Neural cell (in vitro differentiated cells): Measurements from ENCODE around the gene PCDHB5. TPM values are rescaled to one million over a fixed set of nuclear protein-coding genes. Genes with fewer than 3 reads are reported as not detected.

ENCODE experiments used
- H2AFZ ChIP-seq: fragments of 200-600, 300-800 bp; sonication (generic), shearing (Covaris generic); 2 replicates; pipeline ENCODE4 v1.6.0; 2014; ENCODE audit warnings: low read depth, mild to moderate bottlenecking, antibody characterized with exemption, low read length, moderate library complexity
- H3F3A ChIP-seq: fragments of 200-600 bp; shearing (Covaris generic); 2 replicates; pipeline ENCODE4 v1.6.1; 2016; ENCODE audit warnings: mild to moderate bottlenecking, moderate library complexity, mixed read lengths, antibody characterized with exemption, low read length; ENCODE audit not compliant: insufficient read depth, poor library complexity, severe bottlenecking
- H3K27ac ChIP-seq: fragments of 200-600, 300-800 bp; sonication (generic), shearing (Covaris generic); 2 replicates; pipeline ENCODE4 v1.5.1; 2014; ENCODE audit warnings: mild to moderate bottlenecking, low read length, moderate library complexity
- H3K27me3 ChIP-seq: fragments of 300-800, 200-600 bp; sonication (generic), shearing (Covaris generic); 2 replicates; pipeline ENCODE4 v1.6.0; 2014; ENCODE audit warnings: mild to moderate bottlenecking, low read depth, low read length, moderate library complexity; ENCODE audit not compliant: insufficient read depth
- H3K36me3 ChIP-seq: fragments of 300-800, 200-600 bp; sonication (generic), shearing (Covaris generic); 2 replicates; pipeline ENCODE4 v1.5.1; 2014; ENCODE audit warnings: mild to moderate bottlenecking, antibody characterized with exemption, low read length, moderate library complexity; ENCODE audit not compliant: insufficient read depth
- H3K4me2 ChIP-seq: fragments of 300-800, 200-600 bp; sonication (generic), shearing (Covaris generic); 2 replicates; pipeline ENCODE4 v1.6.0; 2014; ENCODE audit warnings: mild to moderate bottlenecking, low read length
- H3K4me3 ChIP-seq: fragments of 300-800, 200-600 bp; sonication (generic), shearing (Covaris generic); 2 replicates; pipeline ENCODE4 v1.5.1; 2014; ENCODE audit warnings: mild to moderate bottlenecking, low read length, moderate library complexity
- H3K79me2 ChIP-seq: fragments of 200-600 bp; shearing (Covaris generic); replicated peaks from 2 replicates; pipeline ENCODE4 v1.6.0; 2014; ENCODE audit warnings: mild to moderate bottlenecking, low read length, moderate library complexity; ENCODE audit not compliant: insufficient read depth
- H3K9ac ChIP-seq: fragments of 300-800, 200-600 bp; sonication (generic), shearing (Covaris generic); 2 replicates; pipeline ENCODE4 v1.6.1; 2016; ENCODE audit warnings: mild to moderate bottlenecking, low read length, mixed read lengths
- H3K9me2 ChIP-seq: fragments of 200-600 bp; shearing (Covaris generic); 2 replicates; pipeline ENCODE4 v1.6.1; 2016; ENCODE audit warnings: mild to moderate bottlenecking, low read length, mixed read lengths; ENCODE audit not compliant: insufficient read depth
- H3K9me3 ChIP-seq: fragments of 200-600, 300-800 bp; sonication (generic), shearing (Covaris generic); 2 replicates; pipeline ENCODE4 v1.6.1; 2016; ENCODE audit warnings: mild to moderate bottlenecking, mixed run types, low read length, moderate library complexity, mixed read lengths
- H4K20me1 ChIP-seq: fragments of 200-600 bp; shearing (Covaris generic); 2 replicates; pipeline ENCODE4 v1.6.1; 2016; ENCODE audit warnings: mild to moderate bottlenecking, mixed run types; ENCODE audit not compliant: insufficient read depth
- CTCF ChIP-seq: fragments of 450-650 bp; IDR thresholded peaks from 2 replicates; pipeline ENCODE4 v1.5.1; 2014; ENCODE audit warnings: antibody characterized with exemption, mild to moderate bottlenecking, moderate library complexity; ENCODE audit not compliant: poor library complexity, severe bottlenecking
- EP300 ChIP-seq: fragments of 450-650 bp; conservative IDR thresholded peaks from 2 replicates; pipeline ENCODE4 v1.6.1; 2014; ENCODE audit warnings: antibody characterized with exemption, mild to moderate bottlenecking, moderate library complexity; ENCODE audit not compliant: poor library complexity, severe bottlenecking
- EZH2 ChIP-seq: fragments of 200-600, 300-800 bp; shearing (Covaris generic), sonication (generic); IDR thresholded peaks from 2 replicates; pipeline ENCODE4 v1.6.1; 2014; ENCODE audit warnings: antibody characterized with exemption, low read length, borderline replicate concordance, mild to moderate bottlenecking; ENCODE audit not compliant: insufficient read depth, poor library complexity, severe bottlenecking
- MXI1 ChIP-seq: fragments of 450-650 bp; conservative IDR thresholded peaks from 2 replicates; pipeline ENCODE4 v1.6.1; 2014; ENCODE audit warnings: antibody characterized with exemption, mild to moderate bottlenecking; ENCODE audit not compliant: poor library complexity, severe bottlenecking
- POLR2AphosphoS5 ChIP-seq: IDR thresholded peaks from 2 replicates; pipeline ENCODE4 v1.6.1; 2012
- RAD21 ChIP-seq: fragments of 450-650 bp; conservative IDR thresholded peaks from 2 replicates; pipeline ENCODE4 v1.6.1; 2014; ENCODE audit warnings: antibody characterized with exemption, mild to moderate bottlenecking, moderate library complexity
- REST ChIP-seq: IDR thresholded peaks from 2 replicates; pipeline ENCODE4 v1.6.1; 2012; ENCODE audit warnings: borderline replicate concordance
- SMC3 ChIP-seq: fragments of 450-650 bp; conservative IDR thresholded peaks from 2 replicates; pipeline ENCODE4 v1.6.1; 2014; ENCODE audit warnings: antibody characterized with exemption, mild to moderate bottlenecking, moderate library complexity; ENCODE audit not compliant: poor library complexity
- TAF1 ChIP-seq: IDR thresholded peaks from 2 replicates; pipeline ENCODE4 v1.6.1; 2012; ENCODE audit warnings: low read depth
- polyA plus RNA-seq: library from polyadenylated mRNA; depleted of rRNA; stranded (reverse); fragments of >200 nt; gene quantifications from 2 replicates; pipeline ENCODE4 v1.2.3, GENCODE V29; 2014

PCDHB5 gene
- polyA plus RNA-seq, 1 donor from 2014 or later, result 4.7 TPM

- no peak for TF ChIP-seq EP300
- TF ChIP-seq MXI1, result no peak
- Histone ChIP-seq H3K4me3 (no peak overlapping the region), H3K36me3 (peaks cover 30% of the 10 kb centered on the region), H2AFZ (no peak overlapping the region), H3K4me2 (no peak overlapping the region), H3K27ac (no peak overlapping the region), H3K27me3 (no peaks in the 10 kb centered on the region), H4K20me1 (no peaks in the 10 kb centered on the region), H3K79me2 (peaks cover 52% of the 10 kb centered on the region), H3K9me2 (no peaks in the 10 kb centered on the region), H3F3A (no peaks in the 10 kb centered on the region), H3K9me3 (peaks cover 41% of the 10 kb centered on the region), H3K9ac (no peak overlapping the region)
These were observed 29.7 kb upstream of the PCDHB5 start for GRCh38 chr5:141105350-141105749.

GRCh38 chr5:141119250-141119649 is 15.8 kb upstream of the PCDHB5 start:
- Histone ChIP-seq H2AFZ (no peak overlapping the region), H3F3A (no peaks in the 10 kb centered on the region), H3K9me2 (no peaks in the 10 kb centered on the region), H4K20me1 (no peaks in the 10 kb centered on the region), H3K9me3 (peaks cover 21% of the 10 kb centered on the region), H3K9ac (no peak overlapping the region), H3K36me3 (no peaks in the 10 kb centered on the region), H3K4me2 (no peak overlapping the region), H3K79me2 (peaks cover 27% of the 10 kb centered on the region), H3K27me3 (no peaks in the 10 kb centered on the region), H3K27ac (no peak overlapping the region), H3K4me3 (no peak overlapping the region)
- no peak for TF ChIP-seq SMC3
- TF ChIP-seq EP300, result no peak
- no peak for TF ChIP-seq EZH2
- TF ChIP-seq TAF1, result no peak
- TF ChIP-seq POLR2AphosphoS5, result no peak
- TF ChIP-seq RAD21, result no peak
- no peak for TF ChIP-seq CTCF
- no peak for TF ChIP-seq REST
- no peak for TF ChIP-seq MXI1

- Histone ChIP-seq H3K9me3 (peaks cover 15% of the 10 kb centered on the region), H3K36me3 (no peaks in the 10 kb centered on the region), H3K27ac (no peak within 1 kb of the TSS), H3F3A (no peaks in the 10 kb centered on the region), H3K4me2 (no peak within 1 kb of the TSS), H3K79me2 (peaks cover 19% of the 10 kb centered on the region), H3K9me2 (no peaks in the 10 kb centered on the region), H3K4me3 (no peak within 1 kb of the TSS), H3K27me3 (no peaks in the 10 kb centered on the region), H3K9ac (no peak within 1 kb of the TSS), H4K20me1 (no peaks in the 10 kb centered on the region), H2AFZ (no peak within 1 kb of the TSS)
- no peak for TF ChIP-seq EP300
- TF ChIP-seq SMC3, result no peak
- no peak for TF ChIP-seq MXI1
- TF ChIP-seq CTCF, result no peak
- no peak for TF ChIP-seq POLR2AphosphoS5
- no peak for TF ChIP-seq EZH2
- TF ChIP-seq TAF1, result no peak
These were observed 13.4 kb upstream of the PCDHB5 start, which contains the start of gene PCDHB4 for GRCh38 chr5:141121563-141121962. Gene PCDHB4, plus strand, starts transcription at chr5:141121818. Its CDS starts 181 bp downstream, at chr5:141121999.
